Muscle layer of duodenum (tissue), 2 donors: ENCODE measurements around the gene CALML6.

ENCODE experiments used
- H3K27ac ChIP-seq: one replicate; pipeline ENCODE4 v1.7.0; 2013; ENCODE audit warnings: mild to moderate bottlenecking, low read length
- H3K27me3 ChIP-seq: one replicate; pipeline ENCODE4 v1.7.0; 2013; ENCODE audit warnings: low read depth, mild to moderate bottlenecking, control low read depth, low read length
- H3K36me3 ChIP-seq, 2 donors: one replicate each; pipeline ENCODE4 v1.7.0; 2013; ENCODE audit warnings: low read length in 2 of 2, control low read depth in 1 of 2, mild to moderate bottlenecking in 1 of 2; ENCODE audit not compliant: insufficient read depth in 2 of 2, control insufficient read depth in 1 of 2
- H3K4me1 ChIP-seq, 2 donors: one replicate each; pipeline ENCODE4 v1.7.0; 2013; ENCODE audit warnings: low read length in 2 of 2, mild to moderate bottlenecking in 2 of 2, control low read depth in 1 of 2, moderate library complexity in 1 of 2; ENCODE audit not compliant: insufficient read depth in 2 of 2, control insufficient read depth in 1 of 2
- H3K4me3 ChIP-seq, 2 donors: one replicate each; pipeline ENCODE4 v1.7.0; 2013; ENCODE audit warnings: low read length in 2 of 2, low read depth in 1 of 2, mild to moderate bottlenecking in 1 of 2
- H3K9me3 ChIP-seq, 2 donors: one replicate each; pipeline ENCODE4 v1.7.0; 2013; ENCODE audit warnings: low read length in 2 of 2, control low read depth in 1 of 2, mild to moderate bottlenecking in 1 of 2; ENCODE audit not compliant: control insufficient read depth in 1 of 2
- donor health status: healthy.

Gene CALML6

DNA sequence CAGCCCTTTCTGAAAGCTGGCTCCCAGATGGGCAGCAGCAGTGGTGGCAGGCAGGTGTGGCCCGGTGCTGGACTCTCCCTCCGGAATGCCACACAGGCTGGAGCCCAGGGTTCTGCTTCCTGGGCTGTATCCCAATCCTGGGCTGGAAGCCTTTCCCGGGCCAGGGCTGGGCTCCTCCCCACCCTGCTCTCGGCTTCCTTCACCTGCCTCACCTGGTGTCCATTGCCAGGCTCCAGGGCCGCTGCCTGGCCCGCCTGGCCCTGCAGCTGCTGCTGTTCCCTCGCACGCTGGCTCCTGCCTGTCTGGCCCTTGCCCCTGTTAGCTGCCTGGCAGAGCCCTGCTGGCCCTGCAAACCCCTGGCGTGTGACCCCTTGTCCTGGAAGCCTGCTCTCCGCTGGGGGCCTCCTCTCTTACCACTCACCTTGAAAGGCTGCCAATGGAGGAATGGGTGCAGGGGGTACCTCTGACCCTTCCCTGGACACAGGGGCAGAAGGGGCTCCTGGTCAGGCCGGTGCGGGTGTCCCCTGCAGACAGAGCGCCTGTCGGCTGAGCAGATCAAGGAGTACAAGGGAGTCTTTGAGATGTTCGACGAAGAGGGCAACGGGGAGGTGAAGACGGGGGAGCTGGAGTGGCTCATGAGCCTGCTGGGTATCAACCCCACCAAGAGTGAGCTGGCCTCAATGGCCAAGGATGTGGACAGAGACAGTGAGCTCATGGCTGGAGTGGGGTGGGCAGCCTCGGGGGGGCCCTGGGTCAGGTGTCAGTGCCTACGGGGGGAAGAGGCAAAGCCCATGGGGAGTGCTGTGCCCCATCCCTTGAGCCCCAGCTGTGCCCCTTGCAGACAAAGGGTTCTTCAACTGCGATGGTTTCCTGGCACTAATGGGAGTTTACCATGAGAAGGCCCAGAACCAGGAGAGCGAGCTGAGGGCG, 1.1 kb downstream of the CALML6 start:
- Histone ChIP-seq H3K27me3 (no peaks in the 10 kb centered on the region), H3K4me1 (peaks cover 0 to 10% of the 10 kb centered on the region in 2 donors), H3K36me3 (no peaks in the 10 kb centered on the region), H3K27ac (no peak overlapping the region), H3K9me3 (no peaks in the 10 kb centered on the region), H3K4me3 (no peak overlapping the region)

GRCh38 chr1:1916851-1917251, 1.8 kb downstream of the CALML6 start:
- Histone ChIP-seq H3K27me3 (no peaks in the 10 kb centered on the region), H3K4me3 (no peak overlapping the region), H3K4me1 (peaks cover 0 to 10% of the 10 kb centered on the region in 2 donors), H3K9me3 (no peaks in the 10 kb centered on the region), H3K27ac (no peak overlapping the region), H3K36me3 (no peaks in the 10 kb centered on the region)

GRCh38 chr1:1917304-1917976, 2.4 kb downstream of the CALML6 start:
- H3K9me3 ChIP-seq: no peaks in the 10 kb centered on the region
- H3K36me3 ChIP-seq: no peaks in the 10 kb centered on the region
- peaks cover 0 to 10% of the 10 kb centered on the region in 2 donors for H3K4me1 ChIP-seq
- no peaks in the 10 kb centered on the region for H3K27me3 ChIP-seq
- H3K27ac ChIP-seq: no peak overlapping the region
- H3K4me3 ChIP-seq: no peak overlapping the region

DNA sequence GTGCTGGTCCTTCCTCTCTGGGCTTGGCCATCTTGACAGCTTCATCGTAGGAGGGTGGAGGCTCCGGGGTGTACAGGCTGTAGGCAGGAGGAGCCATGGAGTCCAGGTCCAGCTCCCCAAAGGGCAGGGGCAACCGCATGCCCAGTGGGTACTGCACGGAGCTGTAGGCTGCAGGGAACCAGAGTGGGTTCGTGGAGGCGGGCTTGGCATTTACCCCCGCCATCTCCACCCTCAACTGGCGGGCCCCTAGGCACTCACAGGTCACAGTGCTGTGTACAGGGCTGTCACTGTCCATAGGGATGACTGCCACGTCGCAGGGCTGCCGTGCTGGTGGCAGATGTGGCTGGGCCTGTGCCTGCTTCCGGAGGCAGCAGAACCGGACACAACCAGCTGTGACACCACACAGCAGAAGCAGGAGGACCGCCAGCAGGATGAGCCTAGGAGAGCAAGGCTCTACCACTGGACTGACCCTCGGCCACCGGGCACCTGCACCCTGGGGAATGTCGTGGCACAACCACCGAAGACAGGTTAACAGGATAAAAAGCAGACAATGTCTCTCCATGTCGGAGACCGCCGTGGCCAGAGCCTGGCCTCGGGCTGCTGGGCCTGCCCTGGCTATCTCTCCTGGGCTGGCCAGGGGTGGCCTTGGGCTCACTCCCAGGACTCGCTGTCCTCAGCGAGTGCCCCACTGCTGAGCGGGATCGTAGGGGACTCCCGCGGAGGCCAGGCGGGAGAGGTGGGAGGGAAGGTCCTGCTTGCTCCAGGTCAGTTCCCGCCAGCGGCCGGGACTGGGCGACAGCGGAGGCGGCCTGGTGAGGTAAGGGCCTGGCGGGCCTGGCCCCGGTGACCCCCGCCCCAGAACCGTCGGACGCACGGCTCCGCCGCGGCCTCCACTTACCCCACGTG, 3.2 kb downstream of the CALML6 start:
- H3K27me3 ChIP-seq: no peaks in the 10 kb centered on the region
- H3K36me3 ChIP-seq: no peaks in the 10 kb centered on the region
- H3K27ac ChIP-seq: no peak overlapping the region
- H3K4me3 ChIP-seq: peak overlapping the region in 1 of 2 donors; percentile 78
- no peaks in the 10 kb centered on the region for H3K9me3 ChIP-seq
- H3K4me1 ChIP-seq: peaks cover 0 to 10% of the 10 kb centered on the region in 2 donors

DNA sequence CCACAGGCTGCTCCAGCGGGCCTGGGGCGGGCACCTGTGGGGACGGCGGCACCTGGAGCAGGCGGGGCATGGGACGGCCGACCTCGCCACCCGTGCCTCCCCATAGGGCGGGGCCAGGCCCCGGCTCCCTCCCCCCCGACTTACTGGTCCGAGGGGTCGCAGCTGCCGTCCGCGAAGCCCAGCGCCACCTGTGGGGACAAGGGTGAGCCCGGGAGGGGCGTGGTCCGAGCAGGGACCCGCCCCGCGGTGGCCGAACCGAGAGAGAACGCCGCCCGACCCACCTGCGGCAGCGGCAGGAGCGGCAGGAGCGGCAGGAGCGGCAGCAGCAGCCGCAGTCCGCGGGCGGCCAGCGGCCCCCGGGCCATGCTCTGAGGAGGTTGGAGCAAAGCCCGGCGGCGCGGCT, 3.8 kb downstream of the CALML6 start, which contains the start of gene TMEM52:
TSS of gene TMEM52 (minus strand) at position 379 of the 403 bp plus-strand sequence. CDS start at position 365, 14 bp downstream.
- H3K27ac ChIP-seq: no peak within 1 kb of the TSS
- no peaks in the 10 kb centered on the region for H3K36me3 ChIP-seq
- H3K27me3 ChIP-seq: no peaks in the 10 kb centered on the region
- no peaks in the 10 kb centered on the region for H3K9me3 ChIP-seq
- peak within 1 kb of the TSS in 1 of 2 donors; percentile 78 for H3K4me3 ChIP-seq
- peaks cover 0 to 10% of the 10 kb centered on the region in 2 donors for H3K4me1 ChIP-seq

DNA sequence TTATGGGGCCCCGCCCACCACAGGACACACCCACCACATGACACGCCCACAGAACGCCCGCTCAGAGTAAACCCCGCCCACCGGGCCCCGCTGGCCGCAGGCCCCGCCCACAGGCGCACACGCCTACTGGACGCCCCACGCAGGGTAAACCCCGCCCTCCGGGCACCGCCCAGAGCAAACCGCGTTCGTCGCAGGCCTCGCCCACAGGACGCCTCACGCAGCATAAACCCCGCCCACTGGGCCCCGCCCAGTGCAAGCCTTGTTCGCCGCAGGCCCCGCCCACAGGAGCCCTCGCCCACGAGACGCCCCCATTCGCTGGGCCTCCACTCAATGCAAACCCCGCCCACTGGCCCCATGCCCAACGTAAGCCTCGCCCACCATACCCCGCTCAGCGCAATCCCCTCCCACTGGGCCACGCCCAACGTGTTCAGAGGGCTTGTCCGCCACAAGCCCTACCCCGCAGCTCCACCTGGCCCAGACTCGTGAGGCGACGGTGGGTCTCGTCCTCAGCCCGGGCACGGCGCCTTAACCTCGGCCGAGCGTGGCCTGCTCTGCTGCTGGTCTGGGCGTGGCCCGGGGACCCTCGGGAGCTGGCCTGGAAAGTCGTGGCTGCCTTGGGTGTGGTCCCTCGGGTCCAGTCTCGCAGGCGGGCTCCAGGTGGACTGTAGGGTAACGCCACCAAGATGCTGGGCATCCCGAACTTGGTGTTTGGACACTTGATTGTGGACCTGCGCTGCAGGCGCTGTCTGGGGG, 4.4 kb downstream of the CALML6 start:
- no peaks in the 10 kb centered on the region for H3K27me3 ChIP-seq
- peaks cover 0 to 10% of the 10 kb centered on the region in 2 donors for H3K4me1 ChIP-seq
- no peaks in the 10 kb centered on the region for H3K9me3 ChIP-seq
- H3K27ac ChIP-seq: no peak overlapping the region
- H3K36me3 ChIP-seq: no peaks in the 10 kb centered on the region
- H3K4me3 ChIP-seq: peak overlapping the region in 1 of 2 donors; percentile 78

GRCh38 chr1:1920057-1920607, 5.1 kb downstream of the CALML6 start:
- Histone ChIP-seq H3K27me3 (no peaks in the 10 kb centered on the region), H3K4me1 (peaks cover 0 to 10% of the 10 kb centered on the region in 2 donors), H3K36me3 (no peaks in the 10 kb centered on the region), H3K27ac (no peak overlapping the region), H3K9me3 (no peaks in the 10 kb centered on the region), H3K4me3 (no peak overlapping the region)

- no peaks in the 10 kb centered on the region for H3K9me3 ChIP-seq
- no peak overlapping the region for H3K4me3 ChIP-seq
- H3K27me3 ChIP-seq: no peaks in the 10 kb centered on the region
- H3K36me3 ChIP-seq: no peaks in the 10 kb centered on the region
- H3K27ac ChIP-seq: no peak overlapping the region
- H3K4me1 ChIP-seq: peaks cover 0 to 10% of the 10 kb centered on the region in 2 donors
These were observed 5.8 kb downstream of the CALML6 start for GRCh38 chr1:1920608-1921458.

DNA sequence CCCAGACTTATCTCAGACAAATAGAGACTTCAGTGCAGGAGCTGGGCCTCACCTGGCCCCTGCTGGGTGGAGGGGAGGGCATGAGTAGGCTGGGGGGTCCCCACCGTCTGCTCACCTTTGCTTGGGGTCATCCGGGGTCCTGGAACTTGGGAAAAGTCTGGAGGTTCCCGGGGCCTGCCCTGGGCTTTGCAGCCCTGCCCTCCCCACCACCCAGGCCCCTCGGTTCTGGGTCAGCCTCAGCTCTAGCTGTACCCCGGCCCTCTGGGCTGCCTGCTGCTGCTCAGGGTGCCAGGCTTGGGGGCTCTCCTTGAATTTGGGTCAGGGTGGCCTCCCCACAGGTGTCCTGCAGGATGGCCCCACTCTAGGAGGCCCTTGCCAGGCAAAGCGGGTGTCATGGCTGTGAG, 6.4 kb downstream of the CALML6 start:
- Histone ChIP-seq H3K27me3 (no peaks in the 10 kb centered on the region), H3K9me3 (no peaks in the 10 kb centered on the region), H3K36me3 (no peaks in the 10 kb centered on the region), H3K27ac (no peak overlapping the region), H3K4me1 (peaks cover 0 to 10% of the 10 kb centered on the region in 2 donors), H3K4me3 (no peak overlapping the region)
